Glomerular endothelial cell (primary cell): ENCODE data around the gene CC2D1B. TPM values are rescaled to one million over a fixed set of nuclear protein-coding genes. Genes with fewer than 3 reads are reported as not detected.

Experiments
- DNase-seq: peaks from one replicate; pipeline ENCODE4 v3.0.0-alpha.2; 2011; ENCODE audit warnings: low read depth, low spot score; ENCODE audit errors: extremely low read depth
- total RNA-seq: library from RNA; depleted of rRNA; stranded (reverse); fragments of >200 nt; gene quantifications from 2 replicates; pipeline ENCODE4 v1.2.3, GENCODE V29; 2015

The CC2D1B gene
- total RNA-seq, 1 donor from 2014 or later = 38.1 TPM

DNA sequence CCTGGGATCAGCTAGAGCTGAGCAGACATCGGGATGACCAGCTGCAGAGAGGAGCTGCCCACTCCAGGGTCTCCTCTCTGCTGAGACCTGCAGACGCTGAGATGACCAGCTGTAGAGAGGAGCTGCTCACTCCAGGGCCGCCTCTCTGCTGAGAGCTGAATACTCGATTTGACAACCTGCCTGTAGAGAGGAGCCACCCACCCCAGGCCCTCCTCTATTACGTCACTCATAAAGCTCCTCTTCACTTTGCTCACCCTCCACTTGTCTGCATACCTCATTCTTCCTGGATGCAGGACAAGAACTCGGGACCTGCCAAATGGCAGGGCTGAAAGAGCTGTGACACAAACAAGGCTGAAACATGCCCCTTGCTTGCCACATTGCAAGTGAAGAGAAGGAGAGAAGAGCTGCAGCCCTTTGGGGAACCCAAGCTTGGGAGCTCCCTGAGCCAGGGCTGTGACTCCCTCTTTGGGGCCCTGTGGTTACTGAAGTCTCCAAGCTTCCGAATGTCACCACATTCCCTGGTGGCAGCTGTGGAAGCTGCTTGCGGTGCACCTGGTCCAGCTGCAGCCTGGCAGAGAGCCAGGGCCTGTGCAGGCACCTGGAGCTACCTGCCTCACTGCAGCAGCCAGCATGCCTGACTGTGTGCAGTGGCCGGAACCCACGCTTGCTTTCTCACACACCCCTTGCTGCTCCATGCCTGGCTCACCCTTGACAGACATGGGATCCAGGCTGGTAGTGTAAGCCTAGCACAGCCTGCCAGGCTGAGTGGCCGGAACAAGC is 59.6 kb downstream of the CC2D1B start:
- no peak for DNase-seq

DNA sequence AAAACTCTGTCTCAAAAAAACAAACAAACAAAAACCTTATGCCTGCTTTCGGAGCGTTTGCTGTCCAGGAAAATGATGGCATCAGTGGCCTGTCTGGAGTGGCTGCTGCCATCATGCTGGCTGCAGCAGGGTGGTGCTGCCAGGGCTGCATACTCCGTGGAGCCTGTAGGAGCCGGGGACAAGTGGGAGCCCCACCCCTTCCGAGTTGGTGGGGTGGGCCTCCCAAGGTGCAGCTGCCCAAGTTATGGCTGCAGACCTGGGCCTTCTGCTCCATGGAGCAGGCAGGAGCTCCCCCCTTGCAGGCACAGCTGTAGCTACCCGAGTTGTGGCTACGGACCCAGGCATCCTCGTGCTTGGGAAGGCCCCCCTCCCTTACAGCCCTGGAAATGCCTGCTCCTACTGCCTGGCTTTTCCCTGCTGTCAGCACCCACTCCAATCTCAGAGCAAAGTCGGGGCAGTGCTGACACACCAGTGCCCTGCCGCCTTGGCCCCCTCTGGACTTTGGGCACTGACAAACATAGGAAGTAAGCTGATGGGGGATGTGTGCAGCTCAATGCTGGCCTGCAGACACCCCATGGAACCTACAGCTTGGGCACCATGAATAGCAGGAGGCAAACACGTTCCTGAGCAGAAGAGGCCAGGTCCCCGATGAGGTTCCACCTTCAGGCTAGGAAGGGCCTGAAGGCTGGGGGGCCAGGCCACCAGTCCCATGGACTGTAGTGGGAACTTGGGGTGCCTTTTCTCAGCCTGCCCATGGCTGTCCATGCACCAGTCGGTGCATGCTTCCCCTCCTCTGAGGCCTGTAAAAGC is 60.4 kb downstream of the CC2D1B start:
- DNase-seq = no peak

Other genes starting within 250 kb of the CC2D1B start
- 17.5 and 18.1 TPM in 2 replicates for gene ZFYVE9, start 224.1 kb downstream of the CC2D1B start, total RNA-seq
- 1.6 and 3.3 TPM in 2 replicates for gene ORC1, start 38.2 kb upstream of the CC2D1B start, total RNA-seq
- gene PRPF38A, start 38.4 kb upstream of the CC2D1B start, total RNA-seq = 12.1 and 13.5 TPM in 2 replicates
- 26.2 and 33.1 TPM in 2 replicates for gene TUT4, start 186.9 kb upstream of the CC2D1B start, total RNA-seq
- gene GPX7, start 236.2 kb upstream of the CC2D1B start, total RNA-seq = 19.5 and 36.8 TPM in 2 replicates